HEK293 (cell line): Measurements from ENCODE around the gene SLC7A4.
"Not testable (repeated sequence)": the region's sequence is repeated elsewhere in the genome, so short reads cannot be mapped to it uniquely, and the experiment has no call there.

Source experiments
- CTCF ChIA-PET: fragments of 350-600 bp; formaldehyde crosslinking; extraction: SDS; loops from one replicate; lab custom pipeline; 2021; ENCODE audit warnings: antibody characterized with exemption; lab: Yijun Ruan, JAX
- POLR2A ChIA-PET: fragments of 300-600 bp; formaldehyde crosslinking; extraction: SDS; loops from one replicate; lab custom pipeline; 2020; ENCODE audit warnings: antibody characterized with exemption, inconsistent platforms; lab: Yijun Ruan, JAX
- H3K27ac ChIP-seq: fragments of 200-500 bp; sonication (Bioruptor generic); 2 replicates; pipeline ENCODE4 v1.5.1; 2014; ENCODE audit warnings: low read depth, low read length, control low read depth, inconsistent platforms; ENCODE audit errors: extremely low read depth
- H3K36me3 ChIP-seq, 2 experiments: fragments of 200-500 bp in 1 of 2; sonication (Bioruptor generic) in 1 of 2; 1 replicate in 1 of 2; 2 replicates in 1 of 2; pipeline ENCODE4 v1.5.1; 2014 to 2017; ENCODE audit warnings: inconsistent platforms in 2 of 2, low read length in 2 of 2; ENCODE audit not compliant: control insufficient read depth in 2 of 2, insufficient read depth in 1 of 2
- H3K4me1 ChIP-seq: fragments of 200-500 bp; sonication (Bioruptor generic); 2 replicates; pipeline ENCODE4 v1.5.1; 2014; ENCODE audit warnings: mild to moderate bottlenecking, low read length, inconsistent platforms; ENCODE audit not compliant: control insufficient read depth, insufficient read depth
- H3K4me3 ChIP-seq: 2 replicates; pipeline ENCODE4 v1.5.1; 2011; ENCODE audit warnings: low read depth, mild to moderate bottlenecking, control low read depth, low read length, moderate library complexity
- H3K9me3 ChIP-seq: fragments of 200-500 bp; sonication (Bioruptor generic); 2 replicates; pipeline ENCODE4 v1.5.1; 2014; ENCODE audit warnings: low read depth, low read length, inconsistent platforms; ENCODE audit not compliant: control insufficient read depth, insufficient read depth
- GLI2 ChIP-seq: fragments of 450-650 bp; formaldehyde crosslinking; IDR thresholded peaks from 2 replicates; pipeline ENCODE4; 2017; ENCODE audit warnings: missing biosample characterization, missing genetic modification characterization, low read depth, borderline replicate concordance
- TRIM28 ChIP-seq: IDR thresholded peaks from 2 replicates; pipeline ENCODE4 v1.6.1; 2011; ENCODE audit warnings: low read length, control low read depth, borderline replicate concordance
- YY1 ChIP-seq: fragments of 450-650 bp; formaldehyde crosslinking; IDR thresholded peaks from 2 replicates; pipeline ENCODE4 v1.5.1; 2018; ENCODE audit warnings: missing biosample characterization, missing genetic modification characterization
- ZEB2 ChIP-seq: fragments of 450-650 bp; formaldehyde crosslinking; IDR thresholded peaks from 2 replicates; pipeline ENCODE4 v1.5.1; 2016; ENCODE audit warnings: missing biosample characterization, missing genetic modification characterization
- ZFP37 ChIP-seq: fragments of 450-650 bp; formaldehyde crosslinking; IDR thresholded peaks from 2 replicates; pipeline ENCODE4 v1.5.1; 2016; ENCODE audit warnings: missing biosample characterization, missing genetic modification characterization
- ZNF202 ChIP-seq: fragments of 450-650 bp; formaldehyde crosslinking; IDR thresholded peaks from 2 replicates; pipeline ENCODE4 v1.5.1; 2016; ENCODE audit warnings: missing biosample characterization, missing genetic modification characterization, borderline replicate concordance
- ZNF214 ChIP-seq: fragments of 450-650 bp; formaldehyde crosslinking; IDR thresholded peaks from 2 replicates; pipeline ENCODE4 v1.5.1; 2017; ENCODE audit warnings: missing biosample characterization, mild to moderate bottlenecking, missing genetic modification characterization, borderline replicate concordance
- ZNF248 ChIP-seq: fragments of 450-650 bp; formaldehyde crosslinking; IDR thresholded peaks from 2 replicates; pipeline ENCODE4 v1.5.1; 2017; ENCODE audit warnings: missing biosample characterization, missing genetic modification characterization
- ZNF366 ChIP-seq: fragments of 450-650 bp; formaldehyde crosslinking; conservative IDR thresholded peaks from 2 replicates; pipeline ENCODE4 v1.5.1; 2016; ENCODE audit warnings: missing biosample characterization, missing genetic modification characterization
- ZNF391 ChIP-seq: fragments of 450-650 bp; formaldehyde crosslinking; IDR thresholded peaks from 2 replicates; pipeline ENCODE4 v1.5.1; 2016; ENCODE audit warnings: low read depth, missing biosample characterization, missing genetic modification characterization, borderline replicate concordance
- ZNF398 ChIP-seq: fragments of 450-650 bp; formaldehyde crosslinking; IDR thresholded peaks from 2 replicates; pipeline ENCODE4 v1.5.1; 2017; ENCODE audit warnings: missing biosample characterization, missing genetic modification characterization
- ZNF488 ChIP-seq: fragments of 450-650 bp; formaldehyde crosslinking; IDR thresholded peaks from 2 replicates; pipeline ENCODE4 v1.5.1; 2016; ENCODE audit warnings: missing biosample characterization, missing genetic modification characterization
- ZNF518A ChIP-seq: fragments of 450-650 bp; formaldehyde crosslinking; conservative IDR thresholded peaks from 2 replicates; pipeline ENCODE4 v1.5.1; 2016; ENCODE audit warnings: low read depth, missing biosample characterization, missing genetic modification characterization
- ZNF558 ChIP-seq: fragments of 450-650 bp; formaldehyde crosslinking; IDR thresholded peaks from 2 replicates; pipeline ENCODE4 v1.5.1; 2016; ENCODE audit warnings: missing biosample characterization, missing genetic modification characterization
- ZNF645 ChIP-seq: fragments of 450-650 bp; formaldehyde crosslinking; IDR thresholded peaks from 2 replicates; pipeline ENCODE4; 2016; ENCODE audit warnings: missing biosample characterization, missing genetic modification characterization
- ZNF658 ChIP-seq: fragments of 450-650 bp; formaldehyde crosslinking; IDR thresholded peaks from 2 replicates; pipeline ENCODE4; 2016; ENCODE audit warnings: missing biosample characterization, missing genetic modification characterization
- ZNF664 ChIP-seq: fragments of 450-650 bp; formaldehyde crosslinking; IDR thresholded peaks from 2 replicates; pipeline ENCODE4 v1.5.1; 2016; ENCODE audit warnings: missing biosample characterization, missing genetic modification characterization
- ZNF677 ChIP-seq: fragments of 450-650 bp; IDR thresholded peaks from 2 replicates; pipeline ENCODE4 v1.5.0; 2018; ENCODE audit warnings: missing biosample characterization, mild to moderate bottlenecking, missing genetic modification characterization, moderate library complexity
- ZNF791 ChIP-seq: fragments of 450-650 bp; formaldehyde crosslinking; IDR thresholded peaks from 2 replicates; pipeline ENCODE4 v1.5.1; 2016; ENCODE audit warnings: missing biosample characterization, missing genetic modification characterization
- ZNF830 ChIP-seq: fragments of 450-650 bp; IDR thresholded peaks from 2 replicates; pipeline ENCODE4 v1.5.0; 2018; ENCODE audit warnings: missing biosample characterization, missing genetic modification characterization, low read depth, mild to moderate bottlenecking, moderate library complexity

The SLC7A4 gene

GRCh38 chr22:21073023-21073422 is 40.7 kb upstream of the SLC7A4 start (continued):
- no peak for TF ChIP-seq ZNF658 (tag by site-specific recombination)
- TF ChIP-seq ZNF391 = no peak
- TF ChIP-seq, all 188 proteins: peak for 0

- H3K4me3 ChIP-seq, CTCF ChIA-PET, H3K4me1 ChIP-seq, H3K9me3 ChIP-seq, H3K36me3 ChIP-seq, H3K27ac ChIP-seq: not testable (repeated sequence)
- POLR2A ChIA-PET = interaction anchor here (0.6 kb wide), 1 partner anchor 17 kb away, joined by 3 read pairs; no protein-coding TSS in a partner anchor
Measured at GRCh38 chr22:21071796-21072195, 39.4 kb upstream of the SLC7A4 start.

GRCh38 chr22:21070690-21071615 is 38.6 kb upstream of the SLC7A4 start:
- TF ChIP-seq ZNF791 (tag by site-specific recombination) (no peak), ZNF830 (tag by site-specific recombination) (no peak)
- TF ChIP-seq, all 188 proteins: peak for 0
- Histone ChIP-seq H3K4me1 (no peaks in the 10 kb centered on the region), H3K27ac (no peak overlapping the region), H3K9me3 (no peaks in the 10 kb centered on the region), H3K36me3 (no peaks in the 10 kb centered on the region), H3K4me3 (no peak overlapping the region)
- POLR2A ChIA-PET = interaction anchor here (0.6 kb wide), 1 partner anchor 18 kb away, joined by 3 read pairs; no protein-coding TSS in a partner anchor
- CTCF ChIA-PET = no interaction called here

GRCh38 chr22:21069375-21069774 is 37.0 kb upstream of the SLC7A4 start:
- H3K27ac ChIP-seq = no peak overlapping the region
- no peak for TF ChIP-seq GLI2 (tag by site-specific recombination)
- TF ChIP-seq ZNF677 (tag by site-specific recombination) = no peak
- no peak for TF ChIP-seq ZNF202 (tag by site-specific recombination)
- no peak for TF ChIP-seq ZNF366 (tag by site-specific recombination)
- no peak for TF ChIP-seq ZNF645 (tag by site-specific recombination)
- no peak for TF ChIP-seq ZNF398
- TF ChIP-seq ZFP37 (tag by site-specific recombination) = no peak
- no peak for TF ChIP-seq ZNF558 (tag by site-specific recombination)
- TF ChIP-seq ZNF518A (tag by site-specific recombination) = no peak
- no peak for TF ChIP-seq YY1 (tag by site-specific recombination)
- TF ChIP-seq ZNF488 (tag by site-specific recombination) = no peak
- TF ChIP-seq ZNF664 (tag by site-specific recombination) = no peak
- no peak for TF ChIP-seq ZEB2 (tag by site-specific recombination)
- TF ChIP-seq TRIM28 = no peak
- TF ChIP-seq ZNF214 = no peak
- TF ChIP-seq ZNF248 (tag by site-specific recombination) = no peak
- no peak overlapping the region for H3K4me3 ChIP-seq
- POLR2A ChIA-PET = no interaction called here
- H3K36me3 ChIP-seq = no peaks in the 10 kb centered on the region
- no peaks in the 10 kb centered on the region for H3K4me1 ChIP-seq
- CTCF ChIA-PET = interaction anchor here (1.1 kb wide), 2 partner anchors 33 to 55 kb away, joined by 3 read pairs; partner anchors contain the start of gene P2RX6
- no peaks in the 10 kb centered on the region for H3K9me3 ChIP-seq
